T-cell (primary cell): Measurements from ENCODE around the gene HTR3B. TPM values are rescaled to one million over a fixed set of nuclear protein-coding genes. Genes with fewer than 3 reads are reported as not detected.

ENCODE experiments used
- ATAC-seq, 4 experiments: fragments of 200-7000 bp in 3 of 4; fragments of 150-1000 bp in 1 of 4; cut with Tn5 transposase; replicated peaks in 1 of 4; 1 replicate in 3 of 4; 2 replicates in 1 of 4; pipeline ENCODE4 v1.10.0; 2021; ENCODE audit warnings: moderate library complexity in 3 of 4, mild to moderate bottlenecking in 2 of 4, moderate number of reproducible peaks in 1 of 4
- CTCF ChIA-PET, 2 donors: fragments of 300-600 bp; sonication (Branson Sonifier 250); formaldehyde crosslinking; loops; one replicate each; lab custom pipeline; 2022; ENCODE audit warnings: antibody characterized with exemption in 2 of 2; lab: Charles Lee
- POLR2A ChIA-PET, 2 donors: fragments of 300-600 bp; sonication (Branson Sonifier 250); formaldehyde crosslinking; loops; one replicate each; lab custom pipeline; 2022; ENCODE audit warnings: antibody characterized with exemption in 2 of 2; lab: Charles Lee
- DNase-seq, 35 experiments: peaks; one replicate each; pipeline versions ENCODE4 v3.0.0 to v3.0.0-alpha.2; 2013 to 2023
- H3K27ac ChIP-seq: one replicate; pipeline ENCODE4 v1.5.1; 2013; ENCODE audit warnings: low read length
- H3K27me3 ChIP-seq, 2 experiments: replicated peaks in 1 of 2; 1 replicate in 1 of 2; 2 replicates in 1 of 2; pipeline versions ENCODE4 v1.6.1 to v1.7.0; 2013; ENCODE audit warnings: low read length in 1 of 2, mixed read lengths in 1 of 2; ENCODE audit not compliant: control insufficient read depth in 2 of 2, insufficient read depth in 2 of 2; ENCODE audit errors: extremely low read depth in 1 of 2
- H3K36me3 ChIP-seq, 2 donors: 1 replicate in 1 of 2; 2 replicates in 1 of 2; pipeline versions ENCODE4 v1.6.1 to v1.7.0; 2013; ENCODE audit warnings: low read length in 1 of 2; ENCODE audit not compliant: control insufficient read depth in 2 of 2, insufficient read depth in 1 of 2; ENCODE audit errors: extremely low read depth in 1 of 2
- H3K4me1 ChIP-seq, 2 experiments: 1 replicate in 1 of 2; 2 replicates in 1 of 2; pipeline versions ENCODE4 v1.6.1 to v1.7.0; 2013; ENCODE audit warnings: low read length in 2 of 2, mixed read lengths in 1 of 2; ENCODE audit not compliant: insufficient read depth in 2 of 2, control insufficient read depth in 1 of 2; ENCODE audit errors: extremely low read depth in 1 of 2
- H3K4me3 ChIP-seq, 2 donors: 1 replicate in 1 of 2; 2 replicates in 1 of 2; pipeline versions ENCODE4 v1.5.1 to v1.7.0; 2013; ENCODE audit warnings: mild to moderate bottlenecking in 2 of 2, low read length in 1 of 2, moderate library complexity in 1 of 2; ENCODE audit not compliant: control insufficient read depth in 1 of 2; ENCODE audit errors: extremely low read depth in 1 of 2
- H3K9me3 ChIP-seq: 2 replicates; pipeline ENCODE4 v1.7.0; 2013
- H3K27ac Mint-ChIP-seq, 2 donors: one replicate each; pipeline ENCODE4 v1.8.0; 2020 to 2021; ENCODE audit warnings: mild to moderate bottlenecking in 2 of 2, mixed read lengths in 2 of 2
- H3K27me3 Mint-ChIP-seq, 2 donors: one replicate each; pipeline ENCODE4 v1.8.0; 2021 to 2022; ENCODE audit warnings: mixed read lengths in 2 of 2
- H3K36me3 Mint-ChIP-seq: one replicate; pipeline ENCODE4 v1.8.0; 2021; ENCODE audit warnings: mixed read lengths
- H3K4me1 Mint-ChIP-seq, 3 donors: one replicate each; pipeline ENCODE4 v1.8.0; 2020 to 2022; ENCODE audit warnings: mixed read lengths in 3 of 3, mild to moderate bottlenecking in 1 of 3
- H3K4me3 Mint-ChIP-seq, 3 donors: one replicate each; pipeline ENCODE4 v1.8.0; 2020 to 2022; ENCODE audit warnings: mild to moderate bottlenecking in 3 of 3, mixed read lengths in 3 of 3, moderate library complexity in 3 of 3
- H3K9me3 Mint-ChIP-seq, 3 donors: one replicate each; pipeline ENCODE4 v1.8.0; 2020 to 2022; ENCODE audit warnings: mixed read lengths in 3 of 3
- WGBS: methylation state at CpG from one replicate; pipeline ENCODE4 v1.1.5; 2013; ENCODE audit warnings: missing lambda C conversion rate; ENCODE audit not compliant: insufficient coverage; 5-methylcytosine and 5-hydroxymethylcytosine counted together
- total RNA-seq, 35 experiments: library from RNA in 6 of 35; stranded (reverse) in 6 of 35; fragments of 120-200 nt in 1 of 35; gene quantifications; one replicate each; pipeline versions ENCODE4 v1.2.1 to v1.2.4 and lab custom pipeline; 2013 to 2026

Gene HTR3B
- total RNA-seq, 5 donors from 2014 or later (not counting 1 experiment from before 2014, with no cell fraction given), result not detected

DNA sequence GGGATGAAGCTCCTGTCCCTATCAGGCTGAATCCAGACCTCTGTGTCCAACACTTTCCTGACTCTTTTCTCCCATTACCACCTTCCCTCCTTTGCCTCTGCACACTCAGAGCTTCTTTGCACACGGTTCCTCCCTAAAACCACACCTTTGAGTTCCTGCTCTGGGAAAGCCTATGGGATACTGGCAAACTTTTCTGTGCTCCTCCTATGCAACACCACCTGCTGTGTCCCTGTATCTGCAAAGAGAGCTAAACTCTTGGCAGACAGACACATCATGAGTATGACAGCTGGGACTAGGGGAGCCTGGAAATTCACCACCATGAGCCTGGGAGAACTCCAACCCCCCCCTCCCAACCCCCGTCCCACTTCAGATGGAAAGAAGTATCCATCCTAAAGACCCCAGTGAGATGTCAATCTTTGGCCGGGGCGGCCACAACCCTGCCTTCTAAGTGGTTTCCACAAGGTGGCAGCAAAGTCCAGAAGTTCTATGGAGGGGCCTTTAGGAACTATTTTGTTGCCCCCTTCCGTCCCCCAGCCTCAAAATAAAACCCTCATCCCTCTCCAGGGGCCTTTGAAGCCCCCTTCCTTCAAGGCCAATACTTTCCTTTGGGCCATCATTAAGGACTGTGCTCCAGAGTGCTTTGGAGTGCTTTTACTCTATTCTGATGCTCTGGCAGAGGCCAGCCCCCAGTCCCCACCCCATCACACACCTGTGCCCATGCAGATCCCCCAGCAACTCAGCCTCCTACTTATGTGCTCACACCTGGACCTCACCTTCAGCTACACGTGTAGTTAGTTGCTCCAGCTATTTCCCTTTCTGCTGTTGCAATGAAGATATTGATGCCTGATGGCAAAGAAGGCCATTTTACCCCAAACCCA, 89.7 kb downstream of the HTR3B start:
- Histone ChIP-seq H3K27ac (no peak overlapping the region), H3K36me3 (no peaks in the 10 kb centered on the region), H3K27me3 (peaks cover 0 to 49% of the 10 kb centered on the region in 2 experiments), H3K4me1 (no peaks in the 10 kb centered on the region), H3K4me3 (no peak overlapping the region), H3K9me3 (no peaks in the 10 kb centered on the region)
- Mint-ChIP-seq H3K27me3 (peaks cover 29 to 33% of the 10 kb centered on the region in 2 donors), H3K4me1 (peaks cover 2 to 9% (median 3%) of the 10 kb centered on the region in 3 donors), H3K36me3 (no peaks in the 10 kb centered on the region), H3K4me3 (no peak overlapping the region), H3K27ac (no peak overlapping the region), H3K9me3 (no peaks in the 10 kb centered on the region)
- DNase-seq (peak in 28 of 35 experiments; percentile 4 to 62 (median 26)), ATAC-seq (peak in 3 of 4 experiments; percentile 41 to 57 (median 44))
- WGBS, result 5% methylated on average over 4 of the region's 6 CpGs
- POLR2A ChIA-PET, result no interaction called here
- CTCF ChIA-PET, result interaction anchor here (0.7 to 6.1 kb wide), 7 partner anchors 166 to 274 kb away, joined by 3 to 86 read pairs (median 4); no protein-coding TSS in a partner anchor

Other genes with a start within 250 kb of the HTR3B start
- 1 to 10 TPM in 3 of 5 donors, under 1 TPM in 2; 0.76 to 1.7 (median 1.2) TPM for gene TMPRSS5, start 198.5 kb upstream of the HTR3B start, total RNA-seq
- gene ZW10, start 131.1 kb upstream of the HTR3B start, total RNA-seq, result 1 to 10 TPM; 6.7 to 8.7 (median 8.4) TPM
- gene CLDN25, start 125.0 kb upstream of the HTR3B start, total RNA-seq, result not detected
- 10 to 100 TPM; 16.8 to 28.5 (median 22.9) TPM for gene USP28, start 29.2 kb upstream of the HTR3B start, total RNA-seq
- under 1 TPM in 1 of 5 donors, not detected in 4; 0.13 TPM for gene HTR3A, start 70.3 kb downstream of the HTR3B start, total RNA-seq
- 10 to 100 TPM in 3 of 5 donors, 1 to 10 TPM in 2; 8.3 to 20.5 (median 12.4) TPM for gene ZBTB16, start 154.9 kb downstream of the HTR3B start, total RNA-seq